NCI-H2029 treated with DMSO at 0.1 percent for 48 hours (cell line): ENCODE data around the gene PTH2.
A peak's percentile ranks its signal among the peaks of the same experiment; 100 is the strongest.

Source experiments
- DNase-seq: peaks from one replicate; lab custom pipeline; 2025; lab: John Stamatoyannopoulos, UW

Gene PTH2

DNA sequence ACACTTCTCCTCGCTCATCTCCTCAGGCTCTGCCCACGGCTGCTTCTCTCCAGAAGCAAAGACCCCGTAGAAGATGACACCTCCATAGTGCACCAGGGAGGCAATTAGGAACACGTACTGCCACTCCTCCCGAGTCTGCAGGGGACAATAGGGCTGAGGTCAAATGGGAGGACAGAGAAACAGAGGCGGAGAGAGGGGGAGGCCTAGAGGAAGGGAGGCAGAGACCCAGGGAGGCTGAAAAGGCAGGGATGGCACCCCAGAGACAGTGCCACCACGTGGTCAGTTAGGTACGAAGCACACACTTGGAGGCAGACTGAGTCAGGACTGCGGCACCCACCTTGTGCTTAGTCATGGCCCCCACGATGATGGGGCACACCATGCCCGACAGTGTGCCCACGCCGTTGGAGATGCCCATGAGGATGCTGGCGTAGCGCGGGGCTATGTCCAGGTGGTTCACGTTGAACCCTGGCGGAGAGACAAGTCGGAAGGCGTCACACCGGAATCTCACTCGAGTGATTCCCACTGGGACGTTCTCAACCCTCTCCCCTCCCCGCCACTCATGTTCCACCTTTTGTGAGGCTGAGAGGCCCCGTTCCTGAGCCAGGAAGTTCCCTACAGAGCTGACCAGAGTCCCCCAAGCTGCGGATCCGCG lies 7.6 kb upstream of the PTH2 start:
- no peak for DNase-seq

DNA sequence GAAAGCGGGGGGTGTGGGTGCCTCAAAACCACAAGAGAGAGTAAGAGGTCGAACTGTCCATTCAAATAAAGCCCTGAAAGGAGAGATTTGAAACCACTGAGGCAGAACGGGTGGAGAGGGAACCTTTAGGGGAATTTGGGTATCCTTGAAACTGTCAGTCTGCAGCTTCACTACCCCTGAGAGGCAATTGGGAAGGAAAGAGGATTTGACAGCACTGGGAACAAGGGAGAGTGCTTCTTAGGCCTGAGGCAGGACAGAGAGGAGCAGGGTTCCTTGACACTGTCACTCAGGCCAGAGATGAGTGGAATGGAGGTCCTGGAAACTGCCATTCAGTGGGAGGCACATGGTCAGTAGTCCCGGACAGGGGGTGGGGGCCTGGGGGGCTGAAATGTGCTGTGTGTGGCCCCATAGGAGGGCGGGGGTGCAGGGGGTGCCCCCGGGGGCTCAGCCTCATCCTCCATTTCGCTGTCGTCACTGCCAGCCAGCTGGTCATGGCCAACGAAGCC lies 7.0 kb upstream of the PTH2 start:
- DNase-seq, result no peak

DNA sequence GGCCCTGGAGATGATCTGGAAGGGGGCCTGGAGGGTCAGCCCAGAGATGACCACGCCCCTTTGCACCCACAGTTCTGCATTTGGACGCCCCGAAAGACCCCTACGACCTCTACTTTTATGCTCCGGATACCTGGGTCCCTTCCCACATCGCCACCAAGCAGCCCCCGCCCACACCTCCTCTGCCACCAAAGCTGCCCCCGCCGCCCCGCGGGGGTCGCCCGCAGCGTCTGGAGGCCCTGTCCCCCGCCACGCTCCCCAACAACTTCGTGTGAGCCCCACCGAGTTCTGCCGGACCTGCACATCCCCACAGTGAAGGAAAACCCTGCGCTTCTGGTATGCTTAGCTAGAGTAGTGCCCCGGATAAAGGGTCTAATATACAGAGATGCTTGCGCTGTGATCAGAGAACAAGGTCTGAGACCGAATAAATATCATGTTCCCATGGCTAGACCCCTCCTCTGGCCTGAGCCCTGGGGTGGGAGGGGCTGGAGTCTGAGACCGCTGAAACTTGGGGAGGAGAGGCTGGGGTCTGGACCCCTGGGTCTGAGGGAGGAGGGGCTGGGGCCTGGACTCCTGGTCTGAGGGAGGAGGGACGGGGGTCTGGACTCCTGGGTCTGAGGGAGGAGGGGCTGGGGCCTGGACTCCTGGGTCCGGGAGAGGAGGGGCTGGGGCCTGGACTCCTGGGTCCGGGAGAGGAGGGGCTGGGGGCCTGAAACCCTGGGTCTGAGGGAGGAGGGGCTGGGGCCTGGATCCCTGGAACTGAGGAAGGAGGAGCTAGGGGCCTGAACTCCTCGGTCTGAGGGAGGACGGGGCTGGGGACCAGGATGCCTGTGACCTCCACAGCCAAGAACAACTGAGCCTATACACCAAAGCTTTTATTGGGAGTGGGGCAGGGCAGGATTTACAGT lies 5.6 kb upstream of the PTH2 start:
- DNase-seq, result no peak

DNA sequence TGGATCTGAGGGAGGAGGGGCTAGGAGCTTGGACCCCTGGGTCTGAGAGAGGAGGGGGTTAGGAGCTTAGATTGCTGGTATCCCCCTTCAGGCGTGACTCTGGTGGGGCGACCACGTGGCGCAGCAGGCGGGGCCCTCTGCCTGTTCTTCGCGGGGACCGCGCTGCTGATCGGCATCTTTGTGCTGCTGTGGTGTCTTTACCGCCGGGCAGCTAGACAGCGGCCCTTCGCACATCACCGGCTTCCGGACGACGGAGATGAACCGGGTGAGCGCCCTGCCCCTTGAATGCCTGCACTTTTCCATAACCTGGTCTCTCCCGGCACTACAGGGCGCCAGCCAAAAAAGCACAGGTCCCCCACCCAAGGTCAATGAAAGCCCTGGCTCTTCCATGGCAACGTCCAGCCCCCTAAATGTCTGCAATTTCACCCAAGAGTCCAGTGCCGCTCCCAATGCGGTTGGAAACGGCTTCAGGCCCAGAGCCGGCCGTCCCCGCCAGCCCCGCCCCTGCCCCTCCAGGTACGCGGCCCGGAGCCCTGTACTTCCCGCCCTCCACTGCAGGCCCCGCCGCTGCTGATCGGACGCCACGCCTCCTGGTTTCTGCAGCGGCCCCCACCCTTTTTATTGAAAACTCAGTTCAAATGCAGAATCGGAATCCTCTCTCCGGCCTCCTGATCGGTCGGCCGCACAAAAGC lies 4.8 kb upstream of the PTH2 start:
- DNase-seq, result peak; percentile 8

DNA sequence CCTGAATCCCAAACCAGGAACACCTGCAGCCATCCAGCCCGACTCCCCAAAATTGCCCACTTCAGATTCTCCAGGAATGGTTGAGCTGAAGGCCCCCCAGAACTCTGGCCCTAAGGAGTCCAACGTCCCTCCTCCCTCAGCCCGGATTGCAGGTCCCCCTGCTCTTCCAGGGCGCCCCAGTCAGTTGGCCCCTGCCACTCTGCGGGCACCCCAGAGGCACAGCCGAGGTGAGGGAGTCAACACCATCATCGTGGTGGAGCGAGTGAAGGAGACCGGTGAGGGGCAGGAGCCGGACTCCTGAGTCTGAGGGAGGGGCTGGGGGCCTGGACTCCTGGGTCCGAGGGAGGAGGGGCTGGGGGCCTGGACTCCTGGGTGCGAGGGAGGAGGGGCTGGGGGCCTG lies 4.1 kb upstream of the PTH2 start:
- no peak for DNase-seq

DNA sequence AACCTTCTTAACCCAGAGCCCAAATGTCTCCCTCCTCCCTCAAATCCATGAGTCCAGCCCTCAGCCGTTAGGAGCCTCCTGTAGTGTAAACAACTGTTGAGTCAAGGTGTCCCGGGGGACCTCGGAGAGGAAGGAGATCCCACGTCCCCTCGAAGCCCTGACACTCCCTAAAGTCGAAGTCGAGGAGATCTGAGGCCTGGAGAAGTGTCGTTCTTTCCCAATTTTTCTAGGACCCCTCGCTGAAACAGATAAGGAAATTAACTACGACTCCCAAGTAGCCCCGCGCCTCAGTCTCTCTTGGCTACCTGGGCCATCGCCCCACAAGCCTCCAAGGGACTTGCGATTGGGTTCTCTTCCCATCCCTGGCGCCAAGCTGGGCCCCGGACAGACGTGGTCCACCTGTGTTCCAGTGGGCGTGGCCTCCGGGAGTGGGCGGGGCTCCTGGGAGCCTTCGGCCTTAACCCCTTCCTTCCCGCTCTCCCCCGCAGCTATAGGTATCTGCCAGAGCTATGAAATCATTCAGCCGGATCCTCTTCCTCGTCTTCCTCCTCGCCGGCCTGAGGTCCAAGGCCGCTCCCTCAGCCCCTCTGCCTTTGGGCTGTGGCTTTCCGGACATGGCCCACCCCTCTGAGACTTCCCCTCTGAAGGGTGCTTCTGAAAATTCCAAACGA lies 2.8 kb upstream of the PTH2 start:
- peak; percentile 33 for DNase-seq

DNA sequence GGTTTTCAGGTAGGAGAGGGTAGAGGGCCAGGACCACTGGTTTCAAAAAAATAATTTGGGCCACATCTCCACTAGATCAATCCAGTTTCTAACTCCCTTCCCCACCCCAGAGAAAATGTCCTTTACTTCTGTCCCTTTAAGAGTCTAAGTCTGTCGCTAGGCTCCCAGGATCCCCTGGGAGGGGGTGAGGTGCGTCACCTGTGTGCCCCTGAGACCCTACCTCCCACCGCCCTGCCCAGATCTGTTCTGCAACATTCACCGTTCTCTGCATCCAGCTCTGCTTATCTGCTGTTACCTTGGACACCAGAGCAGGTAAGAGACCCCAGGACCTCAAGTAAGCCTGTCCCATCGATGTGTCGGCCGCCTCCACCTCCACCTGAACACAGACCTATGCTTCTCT lies 1.9 kb upstream of the PTH2 start, which contains the start of gene GFY:
TSS of gene GFY (plus strand) at position 211 of the 400 bp plus-strand sequence. CDS start 1,043 bp downstream, outside the sequence.
- DNase-seq, result no peak

DNA sequence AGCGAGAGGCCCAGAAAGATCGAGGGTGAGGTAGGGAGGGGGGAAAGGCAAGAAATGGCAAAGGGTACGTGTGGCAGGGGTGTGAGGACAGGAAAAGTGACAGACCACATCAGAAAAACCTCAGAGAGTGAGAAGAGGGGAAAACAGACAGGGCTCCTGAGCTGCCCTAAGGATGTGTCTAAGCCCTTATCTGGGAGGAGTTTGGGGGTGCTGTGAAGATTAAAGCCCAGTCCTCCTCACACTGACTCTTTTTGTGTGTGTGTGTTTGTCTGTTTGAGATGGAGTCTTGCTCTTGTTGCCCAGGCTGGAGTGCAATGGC lies 703 bp upstream of the PTH2 start:
- no peak for DNase-seq

DNA sequence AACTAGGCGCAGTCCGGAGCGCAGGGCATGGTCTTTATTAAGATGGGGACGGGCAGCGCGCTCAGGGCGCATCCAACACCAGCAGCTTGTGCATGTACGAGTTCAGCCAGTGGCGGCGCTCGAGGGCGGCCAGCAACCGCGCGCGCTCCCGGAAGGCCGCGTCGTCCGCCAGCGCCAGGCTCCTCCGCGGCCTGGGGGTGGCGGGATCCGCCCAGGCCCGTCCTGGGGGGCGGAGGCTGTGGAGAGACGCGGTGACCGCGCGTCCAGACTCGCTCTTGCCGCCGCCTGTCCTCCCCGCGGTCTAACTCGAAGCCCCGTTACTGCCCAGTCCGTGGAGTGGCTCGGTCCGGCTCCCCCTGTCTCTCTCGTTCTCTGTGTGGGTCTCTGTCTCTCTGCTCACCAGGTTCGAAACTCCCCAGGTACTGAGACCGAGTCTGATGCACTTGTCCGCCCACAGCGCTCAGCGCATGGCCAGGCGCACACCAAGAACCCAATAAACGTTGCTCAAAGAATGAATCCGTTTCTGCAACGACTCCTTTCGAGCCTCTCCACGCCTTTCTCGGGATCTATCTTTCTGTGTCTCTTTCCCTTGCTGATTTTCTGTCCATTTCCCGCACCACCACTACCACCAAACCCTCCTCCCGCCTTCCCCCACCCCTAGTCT lies 702 bp downstream of the PTH2 start:
- DNase-seq, result peak; percentile 21

DNA sequence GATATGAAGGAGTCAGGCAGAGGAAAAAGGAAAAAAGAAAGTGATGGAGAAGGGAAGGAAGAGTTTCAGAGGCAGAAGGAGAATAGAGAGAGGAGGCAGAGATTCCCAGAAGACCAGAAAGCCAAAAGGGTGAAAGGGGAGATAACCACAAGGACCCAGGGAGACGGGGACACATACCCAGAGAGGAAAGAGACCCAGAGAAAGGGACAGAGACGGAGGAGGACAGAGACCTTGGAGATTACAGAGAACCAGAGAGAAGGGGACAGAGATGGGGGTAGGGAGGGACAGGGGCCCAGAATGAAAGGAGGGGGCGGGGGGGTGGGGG lies 1.4 kb downstream of the PTH2 start:
- no peak for DNase-seq

DNA sequence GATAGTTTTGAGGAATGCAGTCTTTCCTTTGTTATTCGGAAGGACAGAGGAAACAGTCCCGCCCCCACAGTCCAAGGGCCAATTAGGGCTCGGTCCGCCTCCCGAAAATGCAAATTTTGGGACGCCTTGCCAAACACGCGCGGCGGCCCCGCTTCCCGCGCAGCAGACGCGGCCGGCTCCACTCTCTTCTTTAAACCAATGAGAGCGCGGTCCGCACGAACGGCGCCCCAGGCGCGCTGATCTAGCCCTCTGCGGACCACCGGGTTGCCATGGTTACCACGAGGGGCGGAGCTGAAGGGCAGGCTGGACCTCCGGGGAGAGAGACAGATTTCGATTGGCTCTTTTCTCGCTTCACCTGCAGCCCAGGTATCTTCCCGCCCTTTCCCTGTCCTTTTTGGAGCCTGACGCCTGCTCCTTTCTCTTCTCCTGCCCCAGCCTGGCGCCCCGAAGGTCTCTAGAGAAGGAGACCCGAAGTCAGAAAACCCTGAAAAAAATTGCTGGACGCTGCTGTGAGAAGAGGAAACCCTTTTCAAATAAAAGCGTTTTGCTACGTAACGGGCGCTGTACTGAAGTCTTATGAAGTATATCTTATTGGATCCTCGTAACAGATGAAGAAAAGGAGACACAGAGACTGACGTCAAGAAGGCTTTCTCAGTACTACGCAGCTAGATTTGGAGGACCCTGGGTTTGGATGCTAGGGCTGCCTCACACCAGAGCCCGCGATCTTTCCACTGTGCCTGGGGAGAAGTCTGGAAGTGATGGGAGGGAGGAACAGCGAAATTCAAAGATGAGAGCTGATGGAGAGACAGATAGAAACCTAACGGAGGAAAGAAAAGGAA lies 2.0 kb downstream of the PTH2 start:
- peak; percentile 59 for DNase-seq

DNA sequence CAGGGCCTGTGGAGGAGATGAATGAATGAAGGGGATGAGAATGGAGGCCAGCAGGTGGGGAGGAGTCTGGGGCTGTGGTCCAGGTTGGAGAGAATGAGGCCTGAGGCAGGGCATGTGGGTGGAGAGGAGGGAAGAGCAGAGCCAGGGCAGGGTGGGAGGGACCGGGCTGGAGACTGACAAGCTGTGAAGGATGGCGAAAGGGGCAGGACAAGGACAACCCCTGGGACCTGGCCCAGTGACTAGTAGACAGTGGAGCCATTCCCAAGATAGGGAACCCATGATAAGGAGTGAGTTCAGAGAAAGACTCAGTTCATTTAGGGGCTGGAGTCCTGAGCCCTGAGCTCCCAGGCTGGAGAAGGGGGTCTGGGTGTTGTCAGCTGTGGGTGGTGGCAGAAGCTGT lies 3.0 kb downstream of the PTH2 start:
- no peak for DNase-seq

DNA sequence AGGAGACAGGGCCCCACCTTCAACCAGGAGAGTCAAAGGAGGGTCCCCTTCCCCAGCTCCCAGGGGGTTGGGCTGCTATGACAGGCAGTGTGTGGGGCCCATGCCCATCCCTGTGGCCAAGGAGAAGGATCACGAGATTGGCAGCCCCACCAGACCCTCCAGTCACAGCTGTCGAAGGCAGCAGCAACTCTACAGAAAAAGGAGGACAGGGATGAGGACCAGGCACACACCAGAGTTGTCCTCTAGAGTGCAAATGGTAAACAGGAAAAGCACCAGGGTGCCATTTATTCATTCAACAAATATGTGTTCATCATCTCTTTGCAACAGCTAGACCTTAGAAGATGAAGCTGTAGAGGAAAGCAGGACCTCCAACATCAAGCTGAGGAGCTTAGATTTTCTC lies 4.1 kb downstream of the PTH2 start:
- DNase-seq, result no peak

DNA sequence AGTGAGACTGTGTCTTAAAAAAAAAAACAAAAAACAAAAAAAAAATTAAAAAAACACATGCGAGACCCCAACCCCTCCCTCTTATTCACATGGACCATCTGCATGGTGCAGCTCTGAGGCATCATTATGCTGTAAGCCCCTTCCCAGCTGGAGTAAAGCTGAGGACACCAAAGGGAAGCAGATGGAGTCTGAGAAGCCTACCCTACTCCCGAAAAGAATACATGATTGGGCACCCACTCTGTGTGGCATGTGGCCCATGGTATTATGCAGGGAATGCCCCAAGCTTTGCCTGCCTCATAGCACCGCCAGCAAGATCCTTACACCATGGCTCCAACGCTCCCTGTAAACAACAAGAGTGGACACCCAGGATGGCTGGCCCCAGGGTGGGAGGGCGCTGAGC lies 4.7 kb downstream of the PTH2 start:
- no peak for DNase-seq

DNA sequence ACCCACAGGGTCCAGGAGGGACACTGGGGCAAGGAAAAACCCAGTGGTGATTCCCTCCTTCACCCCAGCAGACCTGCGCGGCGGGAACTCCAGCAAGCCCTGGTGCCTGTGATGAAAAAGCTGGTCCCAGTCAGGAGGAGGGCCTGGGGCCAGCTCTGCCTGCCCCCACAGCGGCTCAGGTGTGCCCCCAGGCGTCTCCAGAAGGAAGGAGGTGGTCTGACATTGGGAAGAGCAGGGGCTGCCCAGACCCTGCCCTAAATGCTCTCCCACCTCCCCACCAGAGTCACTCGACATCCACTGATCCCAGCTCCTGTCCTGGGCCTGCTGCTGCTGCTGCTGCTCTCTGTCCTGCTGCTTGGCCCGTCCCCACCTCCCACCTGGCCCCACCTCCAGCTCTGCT lies 6.2 kb downstream of the PTH2 start:
- DNase-seq, result no peak

DNA sequence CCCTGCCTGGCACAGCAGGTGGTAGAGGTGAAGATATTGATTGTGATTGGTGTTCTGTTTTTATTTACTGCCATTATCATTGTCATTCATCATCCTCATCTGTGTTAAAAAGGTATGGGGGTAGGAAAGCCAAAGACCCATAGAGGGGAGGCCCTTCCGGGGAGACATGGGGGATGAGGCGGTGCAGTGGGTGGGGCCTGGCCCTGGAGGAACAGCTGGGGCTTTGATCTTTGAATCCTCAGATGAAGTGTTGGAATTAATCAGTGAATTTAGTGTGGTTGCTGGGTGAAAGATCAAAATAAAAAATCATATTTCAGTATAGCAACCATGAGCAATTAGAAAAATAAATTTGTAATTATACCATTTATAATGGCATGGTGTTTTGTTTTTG lies 7.4 kb downstream of the PTH2 start:
- no peak for DNase-seq

DNA sequence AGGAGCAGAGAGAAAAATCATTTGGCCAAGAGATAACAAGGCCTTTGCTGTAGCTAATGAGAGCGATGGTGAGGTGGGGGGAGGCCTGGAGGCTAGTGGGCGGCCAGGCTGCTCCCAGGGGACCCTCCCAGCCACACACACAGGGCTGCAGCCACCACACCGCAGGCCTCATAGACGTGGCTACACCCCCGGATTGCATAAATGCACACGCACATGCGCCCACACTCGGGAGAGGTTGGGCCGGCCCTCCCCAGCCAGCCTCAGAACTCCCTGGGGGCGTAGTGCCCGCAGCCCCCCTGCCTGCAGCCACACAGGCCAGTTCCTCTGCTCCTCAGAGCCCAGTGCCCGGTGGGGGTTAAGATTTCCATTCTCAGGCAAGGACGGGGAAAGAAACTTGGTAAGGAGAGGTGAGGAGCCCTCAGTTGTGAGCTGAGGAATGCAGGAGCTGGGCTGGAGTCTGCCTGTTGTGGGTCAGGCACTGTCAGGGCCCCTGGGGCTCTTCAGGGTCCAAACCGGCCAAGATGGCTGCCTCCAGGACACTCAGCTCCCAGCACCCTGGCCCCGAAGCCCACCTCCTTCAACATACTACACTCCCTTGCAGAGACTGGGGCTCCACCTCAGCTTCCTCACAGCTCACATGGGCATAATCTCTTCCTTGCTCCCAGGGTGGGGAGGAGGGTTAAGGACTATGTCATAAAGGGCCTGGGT lies 8.0 kb downstream of the PTH2 start:
- no peak for DNase-seq

DNA sequence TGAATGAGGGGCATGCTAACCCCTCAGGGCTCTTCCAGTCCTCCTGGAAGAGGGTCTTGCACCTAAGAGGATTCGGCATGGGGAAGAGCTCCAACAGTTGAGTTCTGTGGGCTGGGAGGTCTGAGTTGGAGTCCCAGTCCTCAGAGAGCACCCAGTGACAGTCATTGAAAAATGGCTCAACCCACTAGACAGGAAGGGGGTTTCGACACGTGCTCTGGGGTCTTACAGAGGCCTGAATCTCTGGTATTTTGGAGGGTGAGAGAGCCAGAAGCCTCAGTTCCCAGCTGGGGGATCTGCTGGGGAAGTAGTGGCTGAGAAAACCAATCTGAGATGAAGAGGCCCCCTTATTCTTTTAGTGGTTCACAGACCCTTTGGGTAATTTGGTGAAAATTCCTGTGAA lies 9.0 kb downstream of the PTH2 start:
- DNase-seq, result no peak

DNA sequence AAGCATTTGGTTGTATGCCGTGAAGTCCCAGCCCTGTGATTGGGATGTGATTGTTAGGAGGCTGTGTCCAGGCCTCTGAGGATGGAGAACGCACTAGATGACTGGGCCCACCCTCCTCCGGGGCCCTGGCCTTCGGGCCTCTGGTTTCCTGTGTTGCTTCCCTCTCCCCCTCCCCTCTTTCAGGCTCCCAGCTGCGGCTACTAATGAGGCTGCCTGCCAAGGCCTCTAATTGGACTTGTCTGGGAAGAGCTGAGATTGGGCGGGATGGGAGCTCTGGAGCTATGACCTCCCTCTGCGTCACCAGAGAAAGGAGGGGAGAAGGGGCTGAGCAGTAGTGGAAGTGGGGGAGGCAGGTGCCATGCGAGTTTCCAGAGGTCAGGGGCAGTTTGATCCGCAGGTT lies 9.9 kb downstream of the PTH2 start:
- DNase-seq, result no peak

DNA sequence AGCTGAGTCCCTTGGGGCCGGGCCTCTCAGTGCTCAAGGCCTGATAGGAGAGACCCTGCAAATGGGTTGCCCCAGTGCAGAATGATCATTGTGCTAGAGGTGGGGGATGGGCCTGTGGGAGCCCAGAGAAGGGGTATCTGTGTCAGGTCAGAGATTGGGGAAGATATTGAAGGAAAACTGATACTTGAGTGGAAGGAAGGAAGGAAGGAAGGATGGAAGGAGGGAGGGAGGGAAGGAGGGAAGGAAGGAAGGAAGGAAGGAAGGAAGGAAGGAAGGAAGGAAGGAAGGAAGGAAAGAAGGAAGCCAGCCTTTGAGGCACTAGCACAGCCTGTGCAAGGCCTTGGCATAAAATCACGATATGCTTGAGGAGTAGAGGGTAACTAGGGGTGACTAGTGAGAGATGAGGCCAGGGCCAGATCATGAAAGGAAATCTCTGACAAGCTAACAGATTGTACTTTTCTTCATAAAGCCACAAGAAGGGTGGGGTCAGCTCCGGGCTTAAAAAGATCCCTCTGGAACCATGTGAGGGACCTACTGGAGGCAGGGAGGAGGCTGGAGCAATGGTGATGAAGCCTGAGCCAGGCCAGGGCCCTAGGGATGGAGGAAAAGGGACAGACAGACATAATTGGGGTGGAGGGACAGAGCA lies 11.4 kb downstream of the PTH2 start:
- DNase-seq, result no peak
